Activated CD4-positive, alpha-beta memory T cell treated with anti-CD3 and anti-CD28 coated beads, Interleukin-2, amount 10 ng/mL, durations not matched to agents 7 days and 5 days (primary cell): ENCODE results near the gene PCDHGA2. TPM values are rescaled to one million over a fixed set of nuclear protein-coding genes. Genes with fewer than 3 reads are reported as not detected.
"Not testable (repeated sequence)": the region's sequence is repeated elsewhere in the genome, so short reads cannot be mapped to it uniquely, and the experiment has no call there.

Experiments
- CTCF ChIA-PET: fragments of 350-600 bp; sonication (Branson Sonifier 250); formaldehyde crosslinking; loops from one replicate; lab custom pipeline; 2021; ENCODE audit warnings: antibody characterized with exemption, inconsistent platforms; lab: Charles Lee
- POLR2A ChIA-PET: fragments of 350-600 bp; sonication (Branson Sonifier 250); formaldehyde crosslinking; loops from one replicate; lab custom pipeline; 2021; ENCODE audit warnings: antibody characterized with exemption; lab: Charles Lee
- DNase-seq: peaks from one replicate; pipeline ENCODE4 v3.0.0-alpha.2; 2020
- H3K27ac Mint-ChIP-seq: one replicate; pipeline ENCODE4 v1.8.0; 2021; ENCODE audit warnings: mild to moderate bottlenecking, mixed read lengths
- H3K27me3 Mint-ChIP-seq: one replicate; pipeline ENCODE4 v1.8.0; 2021; ENCODE audit warnings: mixed read lengths
- H3K36me3 Mint-ChIP-seq: one replicate; pipeline ENCODE4 v1.8.0; 2021; ENCODE audit warnings: low read depth, mixed read lengths
- H3K4me1 Mint-ChIP-seq: one replicate; pipeline ENCODE4 v1.8.0; 2021; ENCODE audit warnings: mixed read lengths
- H3K4me3 Mint-ChIP-seq: one replicate; pipeline ENCODE4 v1.8.0; 2021; ENCODE audit warnings: mild to moderate bottlenecking, mixed read lengths
- H3K9me3 Mint-ChIP-seq: one replicate; pipeline ENCODE4 v1.8.0; 2021; ENCODE audit warnings: mixed read lengths
- total RNA-seq, 2 experiments: library from RNA; stranded (reverse); gene quantifications; one replicate each; pipeline ENCODE4 v1.2.3, GENCODE V29; 2021

The PCDHGA2 gene
- total RNA-seq, 2 experiments from 2014 or later = 0.05 TPM; not detected in 1

- ChIA-PET POLR2A (interaction anchor here (1.0 to 1.1 kb wide), 2 partner anchors 8 to 14 kb away, joined by 3 to 9 read pairs; partner anchors contain the start of gene TAF7), CTCF (interaction anchor here (0.9 to 4.0 kb wide), 2 partner anchors 8 to 10 kb away, joined by 4 to 30 read pairs; partner anchors contain the start of gene TAF7)
- Mint-ChIP-seq H3K36me3 (peaks cover 4% of the 10 kb centered on the region), H3K27me3 (peaks cover 19% of the 10 kb centered on the region), H3K4me3 (no peak overlapping the region), H3K27ac (no peak overlapping the region), H3K9me3 (peaks cover 3% of the 10 kb centered on the region), H3K4me1 (peaks cover 5% of the 10 kb centered on the region)
- DNase-seq = no peak
Observed at GRCh38 chr5:141328231-141328630, 10.3 kb upstream of the PCDHGA2 start.

DNA sequence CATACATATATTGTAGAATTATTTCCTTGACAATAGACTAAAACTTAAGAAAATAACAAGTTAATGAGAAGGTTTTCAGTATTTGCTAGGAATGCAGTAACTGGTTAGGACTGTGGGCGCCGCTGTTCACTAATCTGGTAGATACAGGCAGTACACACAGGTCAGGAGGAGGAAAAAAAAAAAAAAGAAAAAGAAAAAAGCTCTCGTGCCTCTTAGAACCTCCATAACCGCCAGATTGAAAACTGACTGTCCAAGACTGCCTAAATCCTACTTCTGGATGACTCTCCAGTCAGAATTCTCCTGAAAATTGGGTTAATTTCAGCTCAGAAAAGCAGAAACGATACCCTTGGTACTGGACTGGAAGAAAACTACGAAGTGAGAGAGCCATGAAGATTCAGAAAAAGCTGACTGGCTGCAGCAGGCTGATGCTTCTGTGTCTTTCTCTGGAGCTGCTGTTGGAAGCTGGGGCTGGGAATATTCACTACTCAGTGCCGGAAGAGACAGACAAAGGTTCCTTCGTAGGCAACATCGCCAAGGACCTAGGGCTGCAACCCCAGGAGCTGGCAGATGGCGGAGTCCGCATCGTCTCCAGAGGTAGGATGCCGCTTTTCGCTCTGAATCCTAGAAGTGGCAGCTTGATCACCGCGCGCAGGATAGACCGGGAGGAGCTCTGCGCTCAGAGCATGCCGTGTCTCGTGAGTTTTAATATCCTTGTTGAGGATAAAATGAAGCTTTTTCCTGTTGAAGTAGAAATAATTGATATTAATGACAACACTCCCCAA, 8.1 kb upstream of the PCDHGA2 start, which contains the start of gene PCDHGA1:
TSS of gene PCDHGA1 (plus strand) at position 216 of the 782 bp plus-strand sequence.
- peaks cover 30% of the 10 kb centered on the region for H3K27me3 Mint-ChIP-seq
- DNase-seq = peak; percentile 39
- H3K27ac Mint-ChIP-seq = no peak within 1 kb of the TSS
- peaks cover 4% of the 10 kb centered on the region for H3K36me3 Mint-ChIP-seq
- peaks cover 5% of the 10 kb centered on the region for H3K4me1 Mint-ChIP-seq
- CTCF ChIA-PET = interaction anchor here (0.7 to 4.0 kb wide), 10 partner anchors 9 to 993 kb away, joined by 3 to 30 read pairs (median 3); partner anchors contain the start of genes PCDHGA10, PCDHGA3, PCDHGB1 and PCDHGB3
- POLR2A ChIA-PET = interaction anchor here (2.4 kb wide), 1 partner anchor 10 kb away, joined by 19 read pairs; the partner anchor contains the start of gene TAF7
- no peak within 1 kb of the TSS for H3K4me3 Mint-ChIP-seq
- peaks cover 13% of the 10 kb centered on the region for H3K9me3 Mint-ChIP-seq

GRCh38 chr5:141332571-141332970, 6.0 kb upstream of the PCDHGA2 start:
- CTCF ChIA-PET = not testable (repeated sequence)
- H3K27me3 Mint-ChIP-seq = peaks cover 30% of the 10 kb centered on the region

GRCh38 chr5:141340781-141341354, 2.3 kb downstream of the PCDHGA2 start:
- H3K4me1 Mint-ChIP-seq, POLR2A ChIA-PET, H3K36me3 Mint-ChIP-seq, DNase-seq, CTCF ChIA-PET, H3K27ac Mint-ChIP-seq, H3K4me3 Mint-ChIP-seq: not testable (repeated sequence)
- peaks cover 14% of the 10 kb centered on the region for H3K27me3 Mint-ChIP-seq
- peaks cover 25% of the 10 kb centered on the region for H3K9me3 Mint-ChIP-seq

More at GRCh38 chr5:141332571-141332970, 6.0 kb upstream of the PCDHGA2 start:
- H3K9me3 Mint-ChIP-seq = peaks cover 15% of the 10 kb centered on the region
- not testable (repeated sequence) for H3K4me3 Mint-ChIP-seq, H3K36me3 Mint-ChIP-seq, DNase-seq, H3K27ac Mint-ChIP-seq, H3K4me1 Mint-ChIP-seq
- POLR2A ChIA-PET = interaction anchor here (3.9 kb wide), 1 partner anchor 13 kb away, joined by 16 read pairs; the partner anchor contains the start of gene TAF7

DNA sequence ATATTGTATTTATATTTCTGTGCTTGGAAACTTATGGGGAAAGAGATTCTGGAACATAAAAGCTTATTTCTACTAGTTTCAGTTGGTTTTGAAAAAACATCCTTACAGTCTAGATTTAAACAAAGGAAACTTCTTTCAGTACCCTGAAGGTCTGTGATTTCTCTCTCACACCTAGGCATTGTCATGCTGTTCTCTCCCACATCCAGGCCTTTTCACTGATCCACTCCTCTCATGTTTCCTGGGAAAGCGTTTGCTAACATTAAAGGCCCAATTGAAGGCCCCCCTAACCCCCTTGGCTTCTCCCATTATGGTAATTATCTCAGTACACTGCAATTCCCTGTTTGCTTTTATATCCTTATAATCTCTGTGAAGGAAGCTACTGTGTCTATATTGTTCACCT, 4.2 kb downstream of the PCDHGA2 start:
- H3K36me3 Mint-ChIP-seq = peaks cover 5% of the 10 kb centered on the region
- CTCF ChIA-PET = interaction anchor here (1.7 to 2.7 kb wide), 2 partner anchors 22 to 79 kb away, joined by 3 to 12 read pairs; partner anchors contain the start of gene TAF7
- peaks cover 13% of the 10 kb centered on the region for H3K27me3 Mint-ChIP-seq
- peaks cover 31% of the 10 kb centered on the region for H3K9me3 Mint-ChIP-seq
- H3K27ac Mint-ChIP-seq = no peak overlapping the region
- POLR2A ChIA-PET = interaction anchor here (0.6 kb wide), 2 partner anchors 59 to 92 kb away, joined by 3 read pairs; no protein-coding TSS in a partner anchor
- no peak for DNase-seq
- H3K4me3 Mint-ChIP-seq = no peak overlapping the region
- H3K4me1 Mint-ChIP-seq = no peaks in the 10 kb centered on the region

GRCh38 chr5:141343242-141343952, 4.8 kb downstream of the PCDHGA2 start, which contains the start of gene PCDHGA3:
Gene PCDHGA3, plus strand, starts transcription at chr5:141343829. Its CDS starts 205 bp downstream, at chr5:141344034.
- DNase-seq = no peak
- Mint-ChIP-seq H3K27me3 (peaks cover 9% of the 10 kb centered on the region), H3K4me1 (no peaks in the 10 kb centered on the region), H3K4me3 (peak within 1 kb of the TSS; percentile 44), H3K9me3 (peaks cover 31% of the 10 kb centered on the region), H3K27ac (no peak within 1 kb of the TSS), H3K36me3 (peaks cover 5% of the 10 kb centered on the region)
- CTCF ChIA-PET = interaction anchor here (0.5 to 2.7 kb wide), 5 partner anchors 13 to 78 kb away, joined by 3 to 12 read pairs (median 3); partner anchors contain the start of gene TAF7
- POLR2A ChIA-PET = interaction anchor here (0.6 kb wide), 1 partner anchor 59 kb away, joined by 3 read pairs; no protein-coding TSS in a partner anchor

GRCh38 chr5:141343953-141344463, 5.4 kb downstream of the PCDHGA2 start:
- peaks cover 5% of the 10 kb centered on the region for H3K36me3 Mint-ChIP-seq

GRCh38 chr5:141345327-141345726, 6.8 kb downstream of the PCDHGA2 start:
- Mint-ChIP-seq H3K27me3 (peaks cover 3% of the 10 kb centered on the region), H3K4me3 (no peak overlapping the region), H3K27ac (no peak overlapping the region), H3K36me3 (peaks cover 7% of the 10 kb centered on the region), H3K4me1 (peaks cover 2% of the 10 kb centered on the region), H3K9me3 (peaks cover 27% of the 10 kb centered on the region)
- no peak for DNase-seq
- CTCF ChIA-PET = no interaction called here
- POLR2A ChIA-PET = no interaction called here

More at GRCh38 chr5:141343953-141344463, 5.4 kb downstream of the PCDHGA2 start:
- ChIA-PET POLR2A (no interaction called here), CTCF (interaction anchor here (0.9 to 2.7 kb wide), 3 partner anchors 24 to 77 kb away, joined by 3 to 12 read pairs (median 3); partner anchors contain the start of gene TAF7)
- Mint-ChIP-seq H3K4me1 (no peaks in the 10 kb centered on the region), H3K27ac (no peak overlapping the region), H3K9me3 (peaks cover 31% of the 10 kb centered on the region), H3K4me3 (peak overlapping the region; percentile 44), H3K27me3 (peaks cover 5% of the 10 kb centered on the region)
- DNase-seq = no peak

DNA sequence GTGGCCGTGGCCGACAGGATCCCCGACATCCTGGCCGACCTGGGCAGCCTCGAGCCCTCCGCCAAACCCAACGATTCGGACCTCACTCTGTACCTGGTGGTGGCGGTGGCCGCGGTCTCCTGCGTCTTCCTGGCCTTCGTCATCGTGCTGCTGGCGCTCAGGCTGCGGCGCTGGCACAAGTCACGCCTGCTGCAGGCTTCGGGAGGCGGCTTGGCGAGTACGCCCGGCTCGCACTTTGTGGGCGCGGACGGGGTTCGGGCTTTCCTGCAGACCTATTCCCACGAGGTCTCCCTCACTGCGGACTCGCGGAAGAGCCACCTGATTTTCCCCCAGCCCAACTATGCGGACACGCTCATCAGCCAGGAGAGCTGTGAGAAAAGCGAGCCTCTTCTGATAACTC, 7.5 kb downstream of the PCDHGA2 start:
- POLR2A ChIA-PET, H3K4me3 Mint-ChIP-seq, CTCF ChIA-PET, H3K4me1 Mint-ChIP-seq, H3K27ac Mint-ChIP-seq, H3K36me3 Mint-ChIP-seq, DNase-seq, H3K27me3 Mint-ChIP-seq: not testable (repeated sequence)
- peaks cover 27% of the 10 kb centered on the region for H3K9me3 Mint-ChIP-seq

DNA sequence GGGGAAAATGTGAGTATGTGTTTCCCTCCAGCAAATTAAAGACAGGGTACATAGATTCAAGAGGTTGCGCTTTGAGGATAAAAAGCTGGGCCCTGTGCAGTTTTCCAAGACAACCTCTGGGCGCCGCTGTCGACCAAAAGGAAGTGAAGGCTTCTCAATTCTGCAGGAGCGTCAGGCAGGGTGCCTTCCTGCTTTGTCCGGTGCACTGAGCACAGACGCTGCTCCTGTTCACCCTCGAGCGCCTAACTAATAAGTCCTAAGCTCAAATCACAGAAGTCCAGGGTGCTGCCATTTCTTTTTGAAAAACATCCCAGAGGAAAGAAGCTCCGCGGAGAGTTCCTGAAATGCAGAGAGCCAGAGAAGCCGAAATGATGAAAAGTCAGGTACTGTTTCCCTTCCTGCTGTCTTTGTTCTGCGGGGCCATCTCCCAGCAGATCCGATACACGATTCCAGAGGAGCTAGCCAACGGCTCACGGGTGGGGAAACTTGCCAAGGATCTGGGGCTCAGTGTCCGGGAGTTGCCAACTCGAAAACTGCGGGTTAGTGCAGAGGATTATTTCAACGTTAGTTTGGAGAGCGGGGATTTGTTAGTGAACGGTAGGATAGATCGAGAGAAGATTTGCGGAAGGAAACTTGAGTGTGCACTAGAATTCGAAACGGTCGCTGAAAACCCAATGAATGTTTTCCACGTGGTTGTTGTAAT, 11.5 kb downstream of the PCDHGA2 start, which contains the start of gene PCDHGB1:
TSS of gene PCDHGB1 (plus strand) at position 183 of the 703 bp plus-strand sequence. CDS start at position 345, 162 bp downstream.
- ChIA-PET POLR2A (interaction anchor here (1.0 kb wide), 1 partner anchor 29 kb away, joined by 3 read pairs; the partner anchor contains the start of gene TAF7), CTCF (interaction anchor here (0.9 to 1.4 kb wide), 8 partner anchors 19 to 214 kb away, joined by 3 to 4 read pairs (median 3); partner anchors contain the start of genes PCDHGA1, PCDHGB3, PCDHGB7 and TAF7)
- peak; percentile 47 for DNase-seq
- peaks cover 20% of the 10 kb centered on the region for H3K9me3 Mint-ChIP-seq
- H3K4me1 Mint-ChIP-seq = peaks cover 2% of the 10 kb centered on the region
- peaks cover 10% of the 10 kb centered on the region for H3K27me3 Mint-ChIP-seq
- no peak within 1 kb of the TSS for H3K4me3 Mint-ChIP-seq
- H3K27ac Mint-ChIP-seq = no peak within 1 kb of the TSS
- H3K36me3 Mint-ChIP-seq = peaks cover 8% of the 10 kb centered on the region

- Mint-ChIP-seq H3K4me1 (peaks cover 2% of the 10 kb centered on the region), H3K27ac (no peak overlapping the region), H3K36me3 (peaks cover 5% of the 10 kb centered on the region), H3K9me3 (peaks cover 12% of the 10 kb centered on the region), H3K4me3 (no peak overlapping the region), H3K27me3 (peaks cover 14% of the 10 kb centered on the region)
- CTCF ChIA-PET = no interaction called here
- POLR2A ChIA-PET = no interaction called here
- no peak for DNase-seq
Observed at GRCh38 chr5:141351591-141351990, 13.0 kb downstream of the PCDHGA2 start.
